Stomach smooth muscle (tissue), 2 donors: ENCODE data around the gene B4GAT1.

Experiments used
- H3K27ac ChIP-seq: one replicate; pipeline ENCODE4 v1.7.0; 2013; ENCODE audit warnings: mild to moderate bottlenecking, low read length, inconsistent platforms
- H3K27me3 ChIP-seq, 2 donors: one replicate each; pipeline ENCODE4 v1.7.0; 2013; ENCODE audit warnings: low read length in 2 of 2; ENCODE audit not compliant: insufficient read depth in 2 of 2, control insufficient read depth in 1 of 2
- H3K36me3 ChIP-seq, 2 donors: one replicate each; pipeline ENCODE4 v1.7.0; 2013; ENCODE audit warnings: low read length in 2 of 2; ENCODE audit not compliant: control insufficient read depth in 2 of 2, insufficient read depth in 2 of 2
- H3K4me1 ChIP-seq: one replicate; pipeline ENCODE4 v1.7.0; 2013; ENCODE audit warnings: low read length; ENCODE audit not compliant: control insufficient read depth, insufficient read depth
- H3K4me3 ChIP-seq, 2 donors: one replicate each; pipeline ENCODE4 v1.7.0; 2013; ENCODE audit warnings: low read length in 2 of 2
- H3K9ac ChIP-seq, 2 donors: one replicate each; pipeline ENCODE4 v1.7.0; 2013; ENCODE audit warnings: low read length in 2 of 2, mild to moderate bottlenecking in 1 of 2
- H3K9me3 ChIP-seq, 2 donors: one replicate each; pipeline ENCODE4 v1.7.0; 2013; ENCODE audit warnings: low read length in 2 of 2; ENCODE audit not compliant: control insufficient read depth in 2 of 2
- donor health status: healthy.
- donor health status: Pancreatic carcinoma.

B4GAT1 gene

DNA sequence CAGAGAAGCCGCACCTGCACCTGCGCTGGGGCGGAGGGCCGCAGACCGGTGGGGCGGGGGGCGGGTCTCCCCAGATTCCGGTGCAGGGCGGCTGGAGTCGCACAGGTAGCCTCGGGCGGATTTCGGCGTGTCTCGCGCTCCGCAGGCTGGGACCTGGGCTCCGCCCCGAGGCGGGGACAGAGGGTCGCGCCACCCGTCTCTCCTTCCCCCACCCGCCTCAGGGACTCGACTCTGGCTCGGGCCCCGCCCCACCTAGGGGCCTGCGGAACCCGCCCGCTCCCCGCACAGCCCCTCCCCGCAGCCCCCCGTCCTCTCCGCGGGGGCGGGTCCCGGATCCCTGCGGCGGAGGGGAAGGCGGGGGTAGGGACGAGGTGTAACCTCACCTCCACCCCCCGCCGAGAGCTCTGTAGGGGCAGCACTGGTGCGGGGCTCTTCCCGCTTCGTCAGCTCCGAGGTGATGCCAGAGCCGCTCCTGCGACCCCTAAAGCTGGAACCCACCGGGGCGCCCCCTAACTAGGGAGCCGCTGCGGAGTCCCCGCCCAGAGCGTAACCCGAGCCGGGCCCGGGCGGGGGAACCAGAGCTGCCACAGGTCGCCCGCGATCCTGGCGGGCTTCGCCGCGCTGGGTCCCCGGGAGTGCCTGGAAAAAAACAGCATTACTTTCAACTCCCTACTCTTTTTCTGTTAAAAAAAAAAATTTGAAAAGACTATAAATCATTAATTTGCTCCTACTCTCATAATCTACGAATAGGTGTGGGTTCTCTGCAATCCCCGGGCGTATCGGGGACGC is 24.4 kb upstream of the B4GAT1 start, which contains the start of gene SLC29A2:
SLC29A2 (minus strand) TSS at position 134 of the 789 bp plus-strand sequence. CDS start 169 bp downstream, outside the sequence.
- Histone ChIP-seq H3K4me1 (peaks cover 15% of the 10 kb centered on the region), H3K36me3 (no peaks in the 10 kb centered on the region), H3K9me3 (no peaks in the 10 kb centered on the region), H3K4me3 (peak within 1 kb of the TSS; percentile 62 to 72), H3K27ac (no peak within 1 kb of the TSS), H3K9ac (peak within 1 kb of the TSS in 1 of 2 donors; percentile 27), H3K27me3 (peaks cover 22 to 30% of the 10 kb centered on the region in 2 donors)

- no peaks in the 10 kb centered on the region for H3K36me3 ChIP-seq
- H3K9ac ChIP-seq: no peak overlapping the region
- peaks cover 15% of the 10 kb centered on the region for H3K4me1 ChIP-seq
- H3K27ac ChIP-seq: no peak overlapping the region
- H3K4me3 ChIP-seq: no peak overlapping the region
- H3K27me3 ChIP-seq: peaks cover 22 to 30% of the 10 kb centered on the region in 2 donors
- no peaks in the 10 kb centered on the region for H3K9me3 ChIP-seq
These were observed 21.9 kb upstream of the B4GAT1 start for GRCh38 chr11:66369073-66369894.

GRCh38 chr11:66368484-66368883 is 21.1 kb upstream of the B4GAT1 start:
- Histone ChIP-seq H3K27ac (no peak overlapping the region), H3K9ac (no peak overlapping the region), H3K4me1 (peaks cover 15% of the 10 kb centered on the region), H3K9me3 (no peaks in the 10 kb centered on the region), H3K4me3 (no peak overlapping the region), H3K27me3 (peaks cover 22 to 28% of the 10 kb centered on the region in 2 donors), H3K36me3 (no peaks in the 10 kb centered on the region)

- H3K27ac ChIP-seq: no peak overlapping the region
- no peak overlapping the region for H3K4me3 ChIP-seq
- H3K9ac ChIP-seq: no peak overlapping the region
These were observed 20.3 kb upstream of the B4GAT1 start for GRCh38 chr11:66367561-66368312.

DNA sequence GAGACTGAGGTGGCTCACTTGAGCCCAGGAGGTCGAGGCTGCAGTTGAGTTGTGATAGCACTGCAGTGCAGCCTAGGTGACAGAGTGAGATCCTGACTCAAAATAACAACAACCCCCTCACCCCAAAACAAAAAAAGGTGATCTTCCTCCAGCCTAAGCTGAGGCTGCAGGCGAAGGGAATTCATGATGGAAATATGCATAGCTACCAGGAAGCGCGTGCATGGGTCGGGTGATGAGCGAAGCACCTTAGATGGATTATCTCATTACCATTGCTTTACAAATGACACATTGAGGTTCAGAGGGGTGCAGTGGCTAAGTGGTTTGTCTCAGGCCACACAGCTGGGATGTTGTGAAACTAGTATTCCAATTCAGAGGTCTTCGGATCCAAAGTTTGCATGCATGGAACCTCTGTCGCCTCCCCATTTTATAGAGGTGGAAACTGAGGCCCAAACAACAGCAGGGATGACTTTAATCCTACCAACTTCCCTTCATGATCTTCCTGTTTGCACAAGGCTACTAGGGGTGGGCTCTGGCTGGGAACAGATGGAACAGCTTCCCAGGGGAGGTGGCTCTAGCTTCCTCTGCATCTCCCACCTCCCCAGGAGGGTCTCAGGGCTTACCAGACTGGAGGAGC is 19.5 kb upstream of the B4GAT1 start:
- Histone ChIP-seq H3K9me3 (no peaks in the 10 kb centered on the region), H3K27ac (no peak overlapping the region), H3K9ac (no peak overlapping the region), H3K27me3 (peaks cover 8 to 15% of the 10 kb centered on the region in 2 donors), H3K36me3 (no peaks in the 10 kb centered on the region), H3K4me1 (peaks cover 10% of the 10 kb centered on the region), H3K4me3 (no peak overlapping the region)

More at GRCh38 chr11:66367561-66368312, 20.3 kb upstream of the B4GAT1 start:
- peaks cover 15% of the 10 kb centered on the region for H3K4me1 ChIP-seq
- no peaks in the 10 kb centered on the region for H3K36me3 ChIP-seq
- H3K9me3 ChIP-seq: no peaks in the 10 kb centered on the region
- H3K27me3 ChIP-seq: peaks cover 15 to 22% of the 10 kb centered on the region in 2 donors

DNA sequence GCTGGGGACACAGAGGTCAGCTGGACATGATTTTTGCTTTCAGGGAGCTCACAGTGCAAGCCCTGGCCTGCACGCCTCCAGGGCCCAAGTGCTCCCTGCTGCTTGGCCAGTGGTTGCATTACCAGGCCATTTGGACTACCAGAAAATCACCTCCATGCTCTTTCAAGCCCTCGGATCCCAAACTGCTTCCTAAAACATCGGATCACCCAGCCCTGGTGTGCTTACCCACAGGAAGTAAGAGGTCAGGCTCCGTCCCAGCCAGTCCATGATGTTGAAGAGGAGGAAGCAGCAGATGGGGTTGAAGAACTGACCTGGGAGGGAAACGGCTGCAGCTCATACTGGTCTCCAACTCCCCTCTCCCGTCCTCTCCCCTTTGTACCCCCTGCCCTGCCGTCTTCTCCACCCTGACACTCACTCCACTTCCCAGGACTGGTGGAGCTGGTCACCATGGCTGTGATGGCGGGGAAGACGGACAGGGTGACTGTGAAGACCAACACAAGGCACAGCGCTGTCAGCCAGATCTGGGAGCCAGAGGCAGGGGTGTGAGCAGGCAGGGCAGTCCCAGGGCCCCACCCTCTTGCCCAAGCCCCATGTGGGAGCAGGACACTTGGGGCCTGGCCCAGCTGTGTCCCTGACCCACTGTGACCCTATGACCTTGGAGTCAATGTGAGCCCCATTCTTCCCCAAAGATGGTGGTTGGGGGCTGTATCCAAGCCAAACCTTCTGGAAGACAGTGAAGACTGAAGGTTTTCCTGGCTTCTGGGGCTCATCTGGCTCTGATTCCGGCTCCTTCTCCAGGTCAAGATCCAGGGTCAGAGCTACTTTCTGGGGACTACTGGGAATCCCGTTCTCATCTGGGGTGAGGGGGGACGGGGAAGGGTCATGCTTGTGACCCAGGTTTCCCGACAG is 18.5 kb upstream of the B4GAT1 start:
- H3K27ac ChIP-seq: no peak overlapping the region
- H3K27me3 ChIP-seq: peaks cover 6 to 7% of the 10 kb centered on the region in 2 donors
- H3K4me3 ChIP-seq: no peak overlapping the region
- no peaks in the 10 kb centered on the region for H3K9me3 ChIP-seq
- H3K36me3 ChIP-seq: no peaks in the 10 kb centered on the region
- peaks cover 4% of the 10 kb centered on the region for H3K4me1 ChIP-seq
- no peak overlapping the region for H3K9ac ChIP-seq

DNA sequence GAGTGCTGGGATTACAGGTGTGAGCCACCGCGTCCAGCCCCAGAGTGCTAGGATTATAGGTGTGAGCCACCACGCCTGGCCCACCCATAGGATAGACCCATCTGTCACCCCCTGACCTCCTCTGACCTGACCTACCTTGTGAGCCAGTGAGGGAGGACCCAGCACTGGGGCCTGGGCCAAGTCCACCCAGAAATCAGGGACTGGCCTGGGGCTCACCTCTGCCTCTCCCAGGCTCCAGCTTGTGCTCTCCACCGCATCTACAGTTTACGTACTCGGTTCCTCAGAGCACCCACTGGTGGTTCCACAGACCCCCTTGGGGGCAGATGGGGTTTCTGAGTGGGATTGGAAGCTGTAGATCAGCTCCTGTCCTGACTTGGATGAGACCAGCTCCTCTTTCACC is 17.7 kb upstream of the B4GAT1 start:
- no peaks in the 10 kb centered on the region for H3K9me3 ChIP-seq
- peaks cover 3 to 5% of the 10 kb centered on the region in 2 donors for H3K27me3 ChIP-seq
- H3K9ac ChIP-seq: no peak overlapping the region
- peaks cover 2% of the 10 kb centered on the region for H3K4me1 ChIP-seq
- H3K4me3 ChIP-seq: no peak overlapping the region
- H3K27ac ChIP-seq: no peak overlapping the region
- H3K36me3 ChIP-seq: no peaks in the 10 kb centered on the region

DNA sequence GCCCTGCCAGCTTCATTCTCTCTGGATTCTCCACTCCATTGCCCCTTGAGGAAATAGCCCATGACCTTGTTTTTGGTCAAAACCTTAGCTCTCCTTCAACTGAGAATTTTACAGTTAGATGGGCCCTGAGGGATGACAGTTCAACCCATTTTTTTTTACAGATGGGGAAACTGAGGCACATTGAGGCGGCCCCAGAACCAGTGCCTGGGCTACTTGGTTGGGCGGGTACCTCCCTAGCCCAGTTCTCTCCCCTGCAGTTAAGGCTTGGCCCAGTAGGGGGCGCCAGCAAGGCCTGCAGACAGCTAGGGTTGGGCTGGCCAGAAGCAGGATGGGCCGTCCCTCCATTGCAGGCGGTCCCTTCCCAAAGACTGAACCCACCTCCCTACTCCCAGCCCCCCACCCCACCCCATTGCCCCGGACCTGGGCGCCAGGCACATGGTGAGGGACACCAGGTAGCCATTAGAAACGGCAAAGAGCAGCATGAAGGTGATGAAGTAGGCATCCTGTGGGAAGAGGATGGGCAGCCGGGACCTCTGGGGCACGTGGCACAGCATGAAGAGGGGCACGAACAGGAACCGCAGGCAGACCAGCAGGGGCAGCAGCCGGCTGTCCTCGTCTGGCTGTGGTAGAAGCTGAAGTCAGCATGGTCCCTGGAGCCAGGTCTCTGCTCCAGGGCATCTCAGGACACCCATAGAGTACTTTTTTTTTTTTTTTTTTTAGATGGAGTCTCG is 16.5 kb upstream of the B4GAT1 start:
- Histone ChIP-seq H3K27me3 (no peaks in the 10 kb centered on the region), H3K9me3 (no peaks in the 10 kb centered on the region), H3K27ac (no peak overlapping the region), H3K4me3 (no peak overlapping the region), H3K36me3 (no peaks in the 10 kb centered on the region), H3K9ac (no peak overlapping the region), H3K4me1 (peaks cover 2% of the 10 kb centered on the region)

DNA sequence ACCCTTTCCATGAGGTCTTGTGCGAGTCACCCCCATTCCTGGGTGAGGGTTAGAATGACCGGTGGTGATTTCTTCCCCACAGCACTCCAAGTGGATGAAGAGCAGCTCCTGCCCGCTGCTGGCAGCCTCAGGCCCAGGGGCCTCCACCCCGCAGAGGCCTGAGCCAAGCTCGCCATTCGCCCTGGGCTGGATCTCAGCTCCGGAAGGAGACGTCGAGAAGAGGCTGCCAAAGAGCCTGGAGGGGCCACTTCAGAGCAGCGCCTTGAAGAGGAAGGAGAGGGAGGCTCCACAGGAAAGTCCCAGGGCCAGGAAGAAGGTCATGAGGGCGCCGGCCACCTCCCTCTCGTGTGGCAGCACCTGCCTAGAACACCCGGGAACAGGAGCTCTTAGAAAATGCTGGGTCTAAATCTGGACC is 15.8 kb upstream of the B4GAT1 start:
- Histone ChIP-seq H3K9ac (no peak overlapping the region), H3K27ac (no peak overlapping the region), H3K36me3 (no peaks in the 10 kb centered on the region), H3K4me1 (peaks cover 2% of the 10 kb centered on the region), H3K9me3 (no peaks in the 10 kb centered on the region), H3K4me3 (no peak overlapping the region), H3K27me3 (no peaks in the 10 kb centered on the region)
